Umbilical cord (tissue), 2 donors: ENCODE measurements around the gene ZNF345. TPM values are rescaled to one million over a fixed set of nuclear protein-coding genes. Genes with fewer than 3 reads are reported as not detected.
A peak's percentile ranks its signal among the peaks of the same experiment; 100 is the strongest.

Experiments used
- DNase-seq: peaks from one replicate; pipeline ENCODE4 v3.0.0-alpha.2; 2015; ENCODE audit warnings: low spot score
- total RNA-seq: library from RNA; depleted of rRNA; stranded (reverse); fragments of >200 nt; gene quantifications from one replicate; pipeline ENCODE4 v1.2.3, GENCODE V29; 2014; ENCODE audit warnings: low replicate concordance; ENCODE audit not compliant: insufficient read depth

Gene ZNF345
- total RNA-seq = 37.1 TPM

GRCh38 chr19:36850559-36851442 is at the start of gene ZNF345:
Gene ZNF345, plus strand, starts transcription at chr19:36850876. Its CDS starts 25,955 bp downstream, at chr19:36876831.
- peak; percentile 99 for DNase-seq

GRCh38 chr19:36805364-36805763 is 45.3 kb upstream of the ZNF345 start:
- no peak for DNase-seq

DNA sequence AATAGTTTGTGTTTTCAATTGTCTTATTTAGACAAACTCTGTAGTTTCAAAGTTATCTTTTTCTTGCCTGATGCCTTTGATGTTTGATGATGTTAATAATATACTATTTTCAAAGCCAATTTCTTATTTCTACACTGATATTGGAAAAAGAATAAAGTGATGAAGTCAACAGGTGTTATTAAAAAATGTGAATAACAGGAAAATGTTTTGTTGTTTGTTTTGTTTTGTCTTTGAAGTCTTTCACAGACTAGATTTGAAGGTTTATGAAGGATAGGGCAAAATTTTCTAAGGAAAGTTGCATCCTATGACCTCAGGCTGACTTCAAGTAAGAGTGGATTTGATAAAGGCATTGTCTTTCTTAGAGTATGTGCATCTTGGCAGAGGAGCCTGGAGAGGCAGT is 43.6 kb upstream of the ZNF345 start:
- no peak for DNase-seq

- DNase-seq = no peak
These were observed 31.5 kb upstream of the ZNF345 start for GRCh38 chr19:36819130-36819630.

DNA sequence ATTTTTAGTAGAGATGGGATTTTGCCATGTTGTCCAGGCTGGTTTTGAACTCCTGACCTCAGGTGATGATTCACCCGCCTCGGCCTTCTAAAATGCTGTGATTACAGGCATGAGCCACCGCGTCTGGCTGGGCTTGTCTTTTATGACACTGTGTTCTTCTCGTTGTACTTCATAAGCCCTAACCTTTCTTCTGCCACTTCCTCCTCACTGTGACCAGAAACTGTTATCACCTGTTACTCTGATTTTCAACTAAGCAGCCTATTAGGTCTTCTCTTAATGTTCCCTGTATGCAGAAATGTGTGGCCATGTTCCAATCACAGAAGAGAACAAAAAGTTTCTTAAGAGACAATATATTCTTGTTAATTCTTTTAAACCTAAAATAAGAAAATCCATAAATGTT is 28.9 kb upstream of the ZNF345 start:
- DNase-seq = no peak

DNA sequence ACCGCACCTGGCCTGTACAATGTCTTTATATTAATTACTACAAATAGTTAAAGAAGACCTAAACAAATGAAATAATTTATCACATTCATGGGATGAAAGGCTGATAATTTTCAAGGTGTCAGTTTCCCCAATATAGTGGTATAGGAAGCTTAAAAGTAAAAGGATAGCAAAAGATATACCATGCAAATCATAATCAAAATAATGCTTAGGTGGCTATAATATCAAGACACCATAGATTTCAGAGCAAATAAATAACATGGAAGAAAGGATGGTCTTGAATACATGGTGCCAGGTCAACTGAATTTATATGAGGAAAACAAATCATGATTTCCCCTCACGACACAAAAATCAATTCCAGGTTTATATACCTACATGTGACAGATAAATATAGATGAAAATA is 17.2 kb upstream of the ZNF345 start:
- no peak for DNase-seq

GRCh38 chr19:36837176-36837905 is 13.3 kb upstream of the ZNF345 start:
- DNase-seq = no peak

DNA sequence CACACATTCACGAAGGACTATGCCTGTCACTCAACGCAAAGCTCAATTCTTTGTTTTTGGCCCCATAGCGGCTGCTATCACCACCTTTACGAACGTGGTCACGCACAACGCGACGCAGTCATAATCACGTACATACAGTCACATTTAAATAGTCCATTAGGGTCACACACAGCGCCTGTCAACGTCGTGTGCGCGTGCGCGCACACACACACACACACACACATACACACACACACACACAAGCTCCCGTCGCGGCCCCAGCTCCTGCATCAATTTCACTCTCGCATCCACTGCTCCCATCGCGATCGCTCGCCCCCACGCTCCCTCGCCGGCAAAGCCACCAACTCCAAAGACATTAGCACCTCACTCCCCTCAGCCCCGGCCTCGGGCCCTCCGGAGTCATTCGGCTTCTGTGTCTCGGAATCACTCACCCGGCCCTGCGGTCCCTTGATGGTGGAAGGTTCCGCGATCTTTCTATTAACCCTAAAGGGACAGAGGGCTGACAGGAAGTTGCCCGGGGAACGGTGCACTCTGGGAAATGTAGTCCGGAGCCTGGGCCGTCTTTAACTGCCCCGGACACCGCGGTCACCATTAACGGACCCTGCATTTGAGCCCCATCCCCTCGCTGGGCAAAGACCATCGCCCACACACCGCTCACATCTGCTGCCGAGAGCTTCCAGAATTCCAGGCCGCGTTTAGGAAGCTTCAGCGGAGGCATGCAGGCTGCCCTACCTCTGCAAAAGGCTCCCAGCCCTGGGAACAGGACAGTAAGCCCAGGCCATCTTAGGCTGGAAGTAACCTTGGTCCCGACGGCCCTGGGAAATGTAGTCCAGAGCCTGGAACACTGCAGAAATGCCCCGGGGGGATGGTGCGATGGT is 12.5 kb upstream of the ZNF345 start, which contains the start of gene ZNF790:
Gene ZNF790 (minus strand): TSS at position 482 of the 878 bp plus-strand sequence. CDS start 12,768 bp downstream, outside the sequence.
- peak; percentile 98 for DNase-seq

GRCh38 chr19:36838784-36839324 is 11.8 kb upstream of the ZNF345 start:
- no peak for DNase-seq

DNA sequence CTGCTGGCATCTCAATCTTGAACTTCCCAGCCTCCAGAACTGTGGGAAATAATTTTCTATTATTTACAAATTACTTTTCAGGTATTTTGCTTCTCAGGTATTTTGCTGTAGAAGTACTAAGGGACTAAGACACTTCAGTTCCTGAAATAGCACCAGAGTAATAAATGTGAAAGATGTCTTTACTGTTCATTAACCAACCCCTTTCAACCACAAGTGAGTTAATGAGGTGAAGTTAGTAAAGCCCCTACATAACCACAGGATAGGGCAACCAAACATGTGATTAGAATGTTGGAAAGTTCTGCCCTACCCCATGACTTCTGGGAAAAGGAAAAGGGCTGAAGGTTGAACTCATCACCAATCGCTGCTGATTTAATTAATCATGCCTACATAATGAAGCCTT is 2.7 kb upstream of the ZNF345 start:
- no peak for DNase-seq

DNA sequence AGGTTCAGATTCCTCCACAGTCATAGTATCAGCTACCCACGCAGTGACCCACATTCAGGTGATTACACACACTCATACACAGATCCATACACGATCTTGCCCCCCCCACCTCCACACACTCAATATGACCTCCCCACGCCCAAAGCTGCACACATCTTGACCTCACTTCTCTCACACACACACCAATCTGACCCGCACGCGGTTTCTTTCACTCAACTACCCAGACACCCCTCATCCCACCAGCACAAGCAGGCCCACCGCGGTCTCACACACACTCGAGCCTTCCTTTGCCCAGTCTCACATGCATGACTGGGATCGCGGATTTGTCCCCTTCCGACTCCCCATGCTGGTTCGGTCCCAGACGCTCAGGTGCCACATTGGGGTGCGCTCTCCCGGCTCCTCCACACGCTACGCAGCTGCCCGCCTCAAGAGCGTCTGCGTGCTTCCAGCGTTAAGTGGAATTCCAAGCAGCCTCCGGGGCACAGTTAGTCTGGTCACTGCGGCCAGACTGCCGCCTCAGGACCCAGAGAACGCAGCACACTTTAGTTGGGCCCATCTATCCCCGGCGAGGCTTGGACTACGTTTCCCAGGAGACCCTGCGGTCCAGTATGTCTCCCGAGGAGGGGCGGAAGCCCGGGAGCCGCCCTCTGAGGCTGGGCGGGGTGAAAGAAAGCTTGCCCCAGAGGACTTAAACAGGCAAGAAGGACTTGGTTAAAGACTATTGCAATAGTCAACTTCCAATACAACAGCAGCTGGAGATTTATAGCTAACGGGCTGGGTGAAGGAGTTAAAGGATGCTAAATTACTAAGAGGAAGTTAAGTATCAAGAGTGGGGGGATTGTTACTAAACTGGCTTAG is 746 bp upstream of the ZNF345 start:
- DNase-seq = peak; percentile 98

GRCh38 chr19:36851898-36852297 is 1.2 kb downstream of the ZNF345 start:
- DNase-seq = no peak

- DNase-seq = no peak
These were observed 26.6 kb downstream of the ZNF345 start for GRCh38 chr19:36876993-36877938.

DNA sequence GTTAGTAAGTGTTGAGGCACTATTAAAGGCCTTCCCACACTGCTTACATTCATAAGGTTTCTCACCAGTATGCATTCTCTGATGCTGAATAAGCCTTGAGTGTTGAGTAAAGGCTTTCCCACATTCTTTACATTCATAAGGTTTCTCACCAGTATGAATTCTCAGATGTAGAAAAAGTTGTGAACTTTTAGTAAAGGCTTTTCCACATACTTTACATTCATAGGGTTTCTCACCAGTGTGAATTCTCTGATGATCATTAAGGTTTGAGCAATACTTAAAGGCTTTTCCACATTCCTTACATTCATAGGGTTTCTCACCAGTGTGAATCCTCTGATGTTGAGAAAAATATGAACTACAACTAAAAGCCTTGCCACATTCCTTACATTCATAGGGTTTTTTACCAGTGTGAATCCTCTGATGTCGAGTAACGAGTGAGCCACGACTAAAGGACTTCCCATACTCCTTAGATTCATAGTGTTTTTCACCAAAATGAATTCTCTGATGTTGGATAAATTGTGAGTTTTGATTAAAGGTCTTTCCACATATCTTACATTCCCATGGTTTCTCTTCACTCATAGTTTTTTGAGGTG is 41.2 kb downstream of the ZNF345 start:
- DNase-seq = no peak

DNA sequence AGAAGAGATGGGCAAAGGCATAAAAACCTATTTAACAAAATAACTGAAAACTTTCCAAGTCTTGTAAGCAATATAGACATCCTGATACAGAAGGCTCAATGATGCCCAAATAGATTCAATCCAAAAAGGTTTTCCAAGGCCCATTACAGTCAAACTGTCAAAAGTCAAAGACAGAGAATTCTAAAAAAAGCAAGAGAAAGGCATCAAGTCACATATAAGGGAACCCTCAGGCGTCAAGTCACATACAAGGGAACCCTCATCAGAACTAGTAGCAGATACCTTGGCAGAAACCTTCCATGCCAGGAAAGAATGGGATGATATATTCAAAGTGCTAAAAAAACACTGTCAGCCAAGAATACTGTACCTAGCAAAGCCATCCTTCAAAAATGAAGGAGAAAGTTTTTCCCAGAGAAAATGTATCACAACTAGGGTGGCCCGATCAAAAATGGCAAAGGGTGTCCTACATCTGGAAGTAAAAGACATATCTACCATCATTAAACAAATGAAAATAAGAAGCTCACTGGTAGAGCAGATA is 44.2 kb downstream of the ZNF345 start:
- DNase-seq = no peak

DNA sequence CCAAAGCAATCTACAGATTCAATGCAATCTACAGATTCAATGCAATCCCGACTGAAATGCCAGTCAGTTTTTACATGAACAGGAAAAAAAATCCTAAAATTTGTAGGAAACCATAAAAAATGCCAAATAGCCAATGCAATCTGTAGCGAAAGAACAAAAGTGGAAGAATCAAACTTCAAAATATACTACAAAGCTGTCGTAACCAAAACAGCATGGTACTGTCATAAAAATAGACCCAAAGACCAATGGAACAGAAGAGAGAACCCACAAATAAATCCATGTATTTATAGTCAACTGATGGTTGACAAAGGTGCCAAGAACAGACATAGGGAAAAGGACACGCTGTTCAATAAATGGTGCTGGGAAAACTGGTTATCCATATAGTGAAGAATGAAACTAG is 47.7 kb downstream of the ZNF345 start:
- no peak for DNase-seq

DNA sequence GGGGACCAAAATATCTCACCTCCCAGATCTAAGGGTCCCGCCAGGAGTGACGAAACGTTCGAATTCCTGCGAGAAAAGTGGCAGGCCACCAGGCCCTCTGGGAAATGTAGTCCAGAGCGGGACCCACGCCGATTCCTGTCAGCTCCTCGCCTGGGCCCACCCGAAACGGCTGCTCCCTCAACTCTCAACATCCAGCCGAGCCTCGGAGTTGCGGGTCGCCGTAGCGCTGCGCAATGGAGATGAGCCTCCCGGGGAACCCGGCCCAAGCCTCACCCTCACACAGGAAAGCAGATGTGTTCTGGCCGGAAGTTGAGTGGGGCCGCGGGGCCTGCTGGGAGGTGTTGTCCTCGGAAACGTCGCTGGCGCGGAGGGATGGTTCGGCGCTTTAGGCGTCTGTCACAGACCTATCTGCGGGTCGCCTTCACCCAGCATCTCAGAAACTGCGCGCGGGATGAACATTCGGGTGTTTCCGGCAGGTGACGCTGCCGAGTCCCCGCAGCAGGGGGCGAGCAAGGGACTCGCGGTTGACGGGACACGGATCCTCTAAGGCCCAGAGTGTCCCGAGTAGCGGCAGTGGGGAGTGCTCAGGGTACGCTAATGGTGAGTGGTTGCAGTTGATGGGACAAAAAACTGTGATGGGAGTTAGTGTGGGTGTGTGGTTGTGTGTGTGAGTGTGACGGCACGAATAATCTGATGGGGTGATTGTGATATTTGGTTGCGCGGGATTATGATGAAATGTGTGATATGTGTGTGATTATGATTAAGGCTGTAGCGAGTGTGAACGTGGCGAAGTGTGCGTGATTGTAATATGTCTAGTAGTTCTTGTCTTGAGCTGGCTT is 65.5 kb downstream of the ZNF345 start, which contains the start of the genes ZNF568 and ZNF829:
Gene ZNF568 (plus strand): TSS at position 341 of the 839 bp plus-strand sequence. CDS start 6,439 bp downstream, outside the sequence.
Gene ZNF829 (minus strand): TSS at position 300 of the 839 bp plus-strand sequence. CDS start 1,124 bp downstream, outside the sequence.
- DNase-seq = peak; percentile 94
